Measurements from ENCODE around the gene EPHA6. TPM values are rescaled to one million over a fixed set of nuclear protein-coding genes. Genes with fewer than 3 reads are reported as not detected.

Gene EPHA6
- polyA plus RNA-seq: 1.6 TPM
- long read RNA-seq, donor 1: 0 reads
- long read RNA-seq, donor 2: 0 reads
- long read RNA-seq, donor 3: 0 reads
- long read RNA-seq, donor 4: 0 reads
- long read RNA-seq, donor 5: 0 reads
- long read RNA-seq, donor 6: 0 reads
- long read RNA-seq, donor 7: 0 reads
- long read RNA-seq, donor 8: 0 reads
- long read RNA-seq, donor 9: 0 reads
- long read RNA-seq, donor 10: 0 reads
- long read RNA-seq, donor 11: 0 reads

DNA sequence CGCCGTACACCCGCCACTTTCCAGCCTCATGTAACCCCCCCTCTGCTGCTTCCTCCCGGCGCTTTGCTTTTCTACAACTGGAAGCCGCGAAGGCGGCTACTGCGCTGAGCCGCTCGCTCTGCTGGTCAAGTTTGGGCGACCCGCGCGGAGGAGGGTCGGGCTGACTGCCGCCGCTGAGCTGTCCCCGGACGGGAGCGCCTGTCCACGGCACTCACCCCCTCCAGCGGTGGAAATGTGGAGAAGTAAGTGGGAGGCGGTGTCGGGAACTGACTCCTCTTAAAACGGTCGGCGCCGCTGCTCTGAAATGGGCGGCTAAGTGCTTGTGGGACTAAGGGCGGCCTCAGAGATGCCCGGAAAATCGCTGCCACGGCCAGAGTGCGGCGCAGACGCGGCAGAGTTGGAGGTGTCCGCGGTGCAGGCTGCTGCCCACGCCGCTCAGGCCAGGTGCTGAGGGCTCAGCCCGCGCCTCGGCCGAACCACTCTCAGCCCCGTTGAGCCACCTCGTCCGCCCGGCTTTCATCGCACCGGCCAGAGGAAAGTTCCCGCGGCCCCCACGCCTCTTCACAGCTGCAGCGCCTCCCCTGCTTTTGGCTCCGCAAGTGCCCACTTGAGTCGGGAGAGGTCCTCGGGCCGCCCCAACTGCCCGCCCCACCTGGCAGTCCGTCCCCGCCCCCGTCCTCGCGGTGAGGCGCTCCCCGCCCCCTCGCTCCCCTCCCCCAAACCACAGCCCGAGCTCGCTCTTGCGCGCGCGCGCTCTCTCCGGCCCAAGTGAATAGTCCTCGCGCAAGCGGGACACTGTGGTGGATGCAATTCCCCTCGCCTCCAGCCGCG lies at the start of gene EPHA6:
EPHA6 (plus strand) TSS at position 775 of the 831 bp plus-strand sequence.
- Histone ChIP-seq H3K9me3 (ENCODE audit: control insufficient read depth, low read depth, low read length) (no peaks in the 10 kb centered on the region), H3K4me1 (ENCODE audit: control insufficient read depth, insufficient read depth, low read length) (peaks cover 7% of the 10 kb centered on the region), H3K27ac (ENCODE audit: low read length) (peak within 1 kb of the TSS; percentile 67), H3K4me3 (ENCODE audit: low read length) (peak within 1 kb of the TSS; percentile 74), H3K36me3 (ENCODE audit: control insufficient read depth, insufficient read depth, low read length) (no peaks in the 10 kb centered on the region), H3K27me3 (ENCODE audit: control insufficient read depth, insufficient read depth, low read length) (peaks cover 13% of the 10 kb centered on the region)
- no CpG with 5 or more reads among the region's 83 CpGs for WGBS (ENCODE audit: insufficient coverage, low lambda C conversion rate)
- peak; percentile 34 to 70 for DNase-seq

DNA sequence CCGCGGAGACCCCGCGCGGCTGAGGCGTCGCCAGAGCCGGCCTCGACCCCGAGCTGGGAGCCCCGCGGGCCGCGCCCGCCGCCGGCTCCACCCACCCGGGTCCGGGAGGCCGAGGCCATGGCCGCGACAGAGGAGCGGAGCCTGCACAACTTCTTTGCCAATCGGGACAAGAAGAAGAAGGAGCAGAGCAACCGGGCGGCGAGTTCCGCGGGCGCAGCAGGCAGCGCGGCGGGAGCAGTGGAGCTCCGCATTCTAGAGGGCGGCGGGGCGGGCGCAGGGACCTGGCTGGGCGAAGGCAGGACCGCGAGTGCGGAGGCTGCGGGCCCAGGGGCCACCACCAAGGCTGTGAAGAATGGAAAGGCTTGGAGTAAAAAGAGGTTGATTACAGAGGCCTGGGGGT lies 37.6 kb upstream of the EPHA6 start:
- WGBS (ENCODE audit: insufficient coverage, low lambda C conversion rate): no CpG with 5 or more reads among the region's 43 CpGs
- Histone ChIP-seq H3K36me3 (ENCODE audit: control insufficient read depth, insufficient read depth, low read length) (no peaks in the 10 kb centered on the region), H3K4me3 (ENCODE audit: low read length) (no peak overlapping the region), H3K4me1 (ENCODE audit: control insufficient read depth, insufficient read depth, low read length) (no peaks in the 10 kb centered on the region), H3K27me3 (ENCODE audit: control insufficient read depth, insufficient read depth, low read length) (no peaks in the 10 kb centered on the region), H3K9me3 (ENCODE audit: control insufficient read depth, low read depth, low read length) (peaks cover 8% of the 10 kb centered on the region), H3K27ac (ENCODE audit: low read length) (no peak overlapping the region)
- no peak for DNase-seq

DNA sequence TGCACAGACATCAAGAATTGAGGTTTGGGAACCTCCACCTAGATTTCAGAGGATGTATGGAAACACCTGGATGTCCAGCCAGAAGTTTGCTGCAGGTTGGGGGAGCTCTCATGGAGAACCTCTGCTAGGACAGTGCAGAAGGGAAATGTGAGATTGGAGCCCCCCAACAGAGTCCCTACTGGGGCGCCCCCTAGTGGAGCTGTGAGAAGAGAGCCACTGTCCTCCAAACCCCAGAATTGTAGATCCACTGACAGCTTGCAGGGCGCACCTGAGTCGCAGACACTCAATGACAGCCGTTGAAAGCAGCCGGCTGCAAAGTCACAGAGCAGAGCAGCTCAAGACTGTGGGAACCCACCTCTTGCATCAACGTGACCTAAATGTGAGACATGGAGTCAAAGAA lies 34.6 kb upstream of the EPHA6 start:
- Histone ChIP-seq H3K36me3 (ENCODE audit: control insufficient read depth, insufficient read depth, low read length) (no peaks in the 10 kb centered on the region), H3K27me3 (ENCODE audit: control insufficient read depth, insufficient read depth, low read length) (no peaks in the 10 kb centered on the region), H3K9me3 (ENCODE audit: control insufficient read depth, low read depth, low read length) (peaks cover 4% of the 10 kb centered on the region), H3K27ac (ENCODE audit: low read length) (no peak overlapping the region), H3K4me1 (ENCODE audit: control insufficient read depth, insufficient read depth, low read length) (no peaks in the 10 kb centered on the region), H3K4me3 (ENCODE audit: low read length) (no peak overlapping the region)
- no peak for DNase-seq
- no CpG with 5 or more reads among the region's 6 CpGs for WGBS (ENCODE audit: insufficient coverage, low lambda C conversion rate)

DNA sequence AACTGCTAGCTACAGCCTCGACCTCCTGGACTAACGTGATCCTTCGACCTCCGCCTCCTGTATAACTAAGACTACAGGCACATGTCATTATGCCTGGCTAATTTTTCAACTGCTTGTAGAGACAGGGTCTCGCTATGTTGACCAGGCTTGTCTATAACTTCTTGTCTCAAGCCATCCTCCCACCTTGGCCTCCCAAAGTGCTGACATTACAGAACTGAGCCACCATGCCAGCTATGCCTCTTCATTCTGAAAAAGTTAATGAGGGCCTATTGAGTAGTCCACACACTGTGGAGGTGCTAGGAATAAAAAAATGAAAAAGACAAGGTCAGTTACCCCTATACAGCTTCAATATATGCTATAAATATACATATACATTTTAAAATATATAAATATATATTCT lies 18.3 kb upstream of the EPHA6 start:
- Histone ChIP-seq H3K4me1 (ENCODE audit: control insufficient read depth, insufficient read depth, low read length) (no peaks in the 10 kb centered on the region), H3K9me3 (ENCODE audit: control insufficient read depth, low read depth, low read length) (no peaks in the 10 kb centered on the region), H3K27me3 (ENCODE audit: control insufficient read depth, insufficient read depth, low read length) (no peaks in the 10 kb centered on the region), H3K4me3 (ENCODE audit: low read length) (no peak overlapping the region), H3K36me3 (ENCODE audit: control insufficient read depth, insufficient read depth, low read length) (no peaks in the 10 kb centered on the region), H3K27ac (ENCODE audit: low read length) (no peak overlapping the region)
- no CpG with 5 or more reads among the region's 5 CpGs for WGBS (ENCODE audit: insufficient coverage, low lambda C conversion rate)
- DNase-seq: no peak

DNA sequence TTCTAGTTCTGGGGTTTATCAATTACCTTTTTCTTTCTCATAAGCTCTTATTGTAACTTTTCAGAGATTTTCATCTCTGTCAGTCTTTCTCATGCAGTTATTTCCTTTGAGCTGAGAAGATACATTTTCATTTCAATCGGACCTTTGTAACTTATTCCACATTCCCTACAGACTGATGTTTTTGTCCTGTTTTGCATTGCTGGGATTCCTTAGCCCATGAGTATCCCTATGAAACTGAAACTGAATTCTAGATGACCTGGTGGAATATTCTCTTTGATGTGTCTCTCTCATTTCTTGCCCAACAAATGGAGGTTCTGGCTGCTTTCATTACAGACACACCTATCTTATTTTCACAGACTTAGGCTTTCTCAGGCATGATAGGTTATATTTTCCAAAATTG lies 10.5 kb upstream of the EPHA6 start:
- no CpG with 5 or more reads among the region's 1 CpG for WGBS (ENCODE audit: insufficient coverage, low lambda C conversion rate)
- Histone ChIP-seq H3K27ac (ENCODE audit: low read length) (no peak overlapping the region), H3K9me3 (ENCODE audit: control insufficient read depth, low read depth, low read length) (no peaks in the 10 kb centered on the region), H3K36me3 (ENCODE audit: control insufficient read depth, insufficient read depth, low read length) (no peaks in the 10 kb centered on the region), H3K4me1 (ENCODE audit: control insufficient read depth, insufficient read depth, low read length) (no peaks in the 10 kb centered on the region), H3K27me3 (ENCODE audit: control insufficient read depth, insufficient read depth, low read length) (no peaks in the 10 kb centered on the region), H3K4me3 (ENCODE audit: low read length) (no peak overlapping the region)
- no peak for DNase-seq

DNA sequence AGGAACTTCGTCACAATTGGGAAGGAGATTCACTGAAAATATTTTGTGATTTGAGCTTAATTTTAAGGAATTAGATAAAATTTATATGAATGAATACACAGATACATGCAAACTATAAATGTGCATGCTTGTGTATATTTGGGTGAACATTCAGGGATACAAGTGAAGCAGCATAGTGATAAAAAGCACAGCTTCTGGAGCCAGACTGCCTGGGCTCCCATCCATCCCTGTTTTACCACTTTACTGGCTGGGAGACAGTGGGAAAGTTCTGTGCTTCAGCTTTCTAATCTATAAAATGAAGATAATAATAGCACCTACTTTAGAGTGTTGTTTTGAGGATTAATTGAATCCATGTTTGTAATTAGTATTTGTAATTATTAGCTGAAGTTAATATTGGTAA lies 8.1 kb upstream of the EPHA6 start:
- Histone ChIP-seq H3K27ac (ENCODE audit: low read length) (no peak overlapping the region), H3K4me3 (ENCODE audit: low read length) (no peak overlapping the region), H3K9me3 (ENCODE audit: control insufficient read depth, low read depth, low read length) (no peaks in the 10 kb centered on the region), H3K36me3 (ENCODE audit: control insufficient read depth, insufficient read depth, low read length) (no peaks in the 10 kb centered on the region), H3K4me1 (ENCODE audit: control insufficient read depth, insufficient read depth, low read length) (no peaks in the 10 kb centered on the region), H3K27me3 (ENCODE audit: control insufficient read depth, insufficient read depth, low read length) (no peaks in the 10 kb centered on the region)
- no peak for DNase-seq
- 93% methylated on average over 1 of the region's 1 CpG for WGBS (ENCODE audit: insufficient coverage, low lambda C conversion rate)

DNA sequence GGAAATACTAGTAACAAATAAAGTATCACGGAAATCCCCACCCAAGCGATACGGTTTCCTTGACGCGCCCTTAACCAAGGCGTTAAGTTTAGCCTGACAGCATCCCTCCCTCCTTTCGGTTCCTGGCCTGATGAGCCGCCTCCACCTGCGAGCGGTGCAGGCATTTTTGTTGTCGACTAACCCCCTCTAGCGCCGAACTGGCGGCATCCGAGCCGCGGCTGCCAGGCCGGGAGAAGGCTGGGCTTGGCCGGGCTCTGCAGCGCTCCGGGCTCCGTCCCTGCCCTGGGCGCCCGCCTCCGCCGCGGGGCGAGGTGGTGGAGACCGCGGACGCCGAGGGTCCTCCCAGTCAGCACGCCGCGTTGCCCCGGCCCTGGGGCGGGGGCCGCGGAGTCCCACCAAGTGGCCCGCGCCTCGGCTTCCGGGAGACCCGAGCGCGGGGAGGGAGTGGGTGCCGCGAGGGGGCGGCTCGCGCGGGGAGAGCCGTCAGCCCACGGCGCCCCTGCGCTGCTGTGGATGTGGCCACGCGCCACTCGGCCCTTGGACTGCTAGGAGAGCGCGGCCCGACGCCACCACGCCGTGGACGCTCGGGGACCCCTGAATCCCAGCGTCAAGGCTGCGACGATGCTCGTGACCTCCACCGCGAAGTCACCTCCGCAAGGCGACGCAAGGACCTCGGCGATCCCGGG lies 1.1 kb upstream of the EPHA6 start:
- peak overlapping the region; percentile 67 for H3K27ac ChIP-seq (ENCODE audit: low read length)
- H3K9me3 ChIP-seq (ENCODE audit: control insufficient read depth, low read depth, low read length): no peaks in the 10 kb centered on the region
- H3K4me3 ChIP-seq (ENCODE audit: low read length): peak overlapping the region; percentile 74
- no CpG with 5 or more reads among the region's 79 CpGs for WGBS (ENCODE audit: insufficient coverage, low lambda C conversion rate)
- no peaks in the 10 kb centered on the region for H3K36me3 ChIP-seq (ENCODE audit: control insufficient read depth, insufficient read depth, low read length)
- peak; percentile 67 to 83 for DNase-seq
- H3K27me3 ChIP-seq (ENCODE audit: control insufficient read depth, insufficient read depth, low read length): peaks cover 13% of the 10 kb centered on the region
- peaks cover 7% of the 10 kb centered on the region for H3K4me1 ChIP-seq (ENCODE audit: control insufficient read depth, insufficient read depth, low read length)

DNA sequence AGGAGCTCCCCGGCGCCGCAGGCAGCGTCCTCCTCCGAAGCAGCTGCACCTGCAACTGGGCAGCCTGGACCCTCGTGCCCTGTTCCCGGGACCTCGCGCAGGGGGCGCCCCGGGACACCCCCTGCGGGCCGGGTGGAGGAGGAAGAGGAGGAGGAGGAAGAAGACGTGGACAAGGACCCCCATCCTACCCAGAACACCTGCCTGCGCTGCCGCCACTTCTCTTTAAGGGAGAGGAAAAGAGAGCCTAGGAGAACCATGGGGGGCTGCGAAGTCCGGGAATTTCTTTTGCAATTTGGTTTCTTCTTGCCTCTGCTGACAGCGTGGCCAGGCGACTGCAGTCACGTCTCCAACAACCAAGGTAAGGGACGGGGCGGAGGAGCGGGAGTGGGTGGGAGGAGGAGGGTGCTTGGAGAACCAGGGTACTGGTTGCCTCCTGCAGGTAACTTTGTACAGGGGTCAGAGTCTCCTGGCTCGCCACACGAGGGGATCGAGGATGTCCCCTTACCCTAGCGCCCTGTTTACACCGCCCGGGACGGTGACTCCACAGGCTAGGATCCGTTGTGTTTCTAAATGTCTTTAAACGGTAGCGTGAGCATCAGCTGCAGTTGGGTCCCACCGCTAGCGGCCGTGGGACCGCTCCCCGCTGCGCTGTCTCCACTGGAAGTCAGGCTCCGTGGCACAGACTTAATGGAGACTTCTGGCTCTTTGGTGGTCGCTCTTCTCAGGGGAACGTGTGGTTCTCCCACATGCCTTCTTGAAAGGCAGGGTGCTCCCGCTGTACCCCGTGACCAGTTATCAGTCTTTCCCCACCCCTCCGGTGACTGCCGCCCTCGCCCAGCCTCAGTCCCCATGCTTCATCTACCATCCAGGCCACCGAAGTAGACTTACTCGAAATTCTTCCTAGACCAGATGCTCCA lies 515 bp downstream of the EPHA6 start:
- H3K27me3 ChIP-seq (ENCODE audit: control insufficient read depth, insufficient read depth, low read length): peaks cover 13% of the 10 kb centered on the region
- peak in 1 of 2 donors; percentile 57 for DNase-seq
- peak overlapping the region; percentile 74 for H3K4me3 ChIP-seq (ENCODE audit: low read length)
- H3K27ac ChIP-seq (ENCODE audit: low read length): no peak overlapping the region
- no peaks in the 10 kb centered on the region for H3K36me3 ChIP-seq (ENCODE audit: control insufficient read depth, insufficient read depth, low read length)
- no peaks in the 10 kb centered on the region for H3K9me3 ChIP-seq (ENCODE audit: control insufficient read depth, low read depth, low read length)
- peaks cover 7% of the 10 kb centered on the region for H3K4me1 ChIP-seq (ENCODE audit: control insufficient read depth, insufficient read depth, low read length)
- WGBS (ENCODE audit: insufficient coverage, low lambda C conversion rate): no CpG with 5 or more reads among the region's 50 CpGs

DNA sequence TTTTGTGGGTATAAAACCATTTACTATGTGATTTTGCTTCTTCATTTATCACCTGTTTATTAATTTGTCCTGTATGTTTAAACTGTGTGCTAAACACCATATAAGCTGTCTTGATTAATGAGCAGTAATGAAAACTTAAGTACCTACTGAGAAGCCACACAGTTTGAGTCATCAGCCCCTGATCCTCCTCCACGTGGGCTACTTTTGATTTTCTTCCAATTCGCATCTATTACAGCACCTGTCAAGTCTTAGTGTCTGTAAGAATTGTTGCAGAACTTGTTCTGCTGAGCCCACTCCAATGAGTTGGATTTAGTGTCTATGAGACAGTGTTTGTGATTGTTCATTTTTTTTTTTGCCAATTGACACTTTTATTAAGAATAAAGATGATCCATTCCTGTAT lies 16.8 kb downstream of the EPHA6 start:
- Histone ChIP-seq H3K36me3 (ENCODE audit: control insufficient read depth, insufficient read depth, low read length) (no peaks in the 10 kb centered on the region), H3K4me3 (ENCODE audit: low read length) (no peak overlapping the region), H3K27me3 (ENCODE audit: control insufficient read depth, insufficient read depth, low read length) (no peaks in the 10 kb centered on the region), H3K27ac (ENCODE audit: low read length) (no peak overlapping the region), H3K9me3 (ENCODE audit: control insufficient read depth, low read depth, low read length) (no peaks in the 10 kb centered on the region), H3K4me1 (ENCODE audit: control insufficient read depth, insufficient read depth, low read length) (no peaks in the 10 kb centered on the region)
- WGBS (ENCODE audit: insufficient coverage, low lambda C conversion rate): no CpG with 5 or more reads among the region's 2 CpGs
- no peak for DNase-seq

DNA sequence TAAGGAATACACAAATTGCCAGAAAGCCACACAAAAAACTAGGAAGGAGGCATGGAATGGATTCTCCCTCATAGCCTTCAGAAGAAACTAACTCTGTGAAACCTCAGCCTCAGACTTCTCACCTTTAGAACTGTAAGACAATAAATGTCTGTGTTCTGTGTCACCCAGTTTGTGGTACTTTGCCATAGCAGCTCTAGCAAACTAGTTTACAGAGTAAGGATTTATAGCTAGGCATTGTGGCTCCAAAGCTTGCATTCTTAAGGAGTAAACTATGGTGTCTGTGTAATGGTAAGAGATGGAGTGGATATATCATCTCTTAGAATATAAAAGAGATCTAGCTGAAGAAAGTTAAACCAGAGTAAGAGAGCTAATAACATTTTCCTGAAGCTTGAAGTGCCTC lies 18.9 kb downstream of the EPHA6 start:
- Histone ChIP-seq H3K4me1 (ENCODE audit: control insufficient read depth, insufficient read depth, low read length) (no peaks in the 10 kb centered on the region), H3K36me3 (ENCODE audit: control insufficient read depth, insufficient read depth, low read length) (no peaks in the 10 kb centered on the region), H3K9me3 (ENCODE audit: control insufficient read depth, low read depth, low read length) (no peaks in the 10 kb centered on the region), H3K4me3 (ENCODE audit: low read length) (no peak overlapping the region), H3K27me3 (ENCODE audit: control insufficient read depth, insufficient read depth, low read length) (no peaks in the 10 kb centered on the region), H3K27ac (ENCODE audit: low read length) (no peak overlapping the region)
- DNase-seq: no peak
